Transverse colon (tissue), 4 donors: ENCODE results near the gene SLC12A2. TPM values are rescaled to one million over a fixed set of nuclear protein-coding genes. Genes with fewer than 3 reads are reported as not detected.

Experiments
- DNase-seq: peaks from one replicate; pipeline ENCODE4 v3.0.0-alpha.2; 2019
- H3K27ac ChIP-seq, 4 donors: fragments of 200-600 bp; sonication (generic); 2 replicates each; pipeline ENCODE4 v1.5.1; 2016 to 2018; ENCODE audit warnings: inconsistent platforms in 4 of 4
- H3K27me3 ChIP-seq: fragments of 200-600 bp; sonication (generic); 2 replicates; pipeline ENCODE4 v1.5.1; 2017; ENCODE audit warnings: inconsistent platforms
- H3K36me3 ChIP-seq, 4 donors: fragments of 200-600 bp; sonication (generic); 2 replicates each; pipeline ENCODE4 v1.5.1; 2017 to 2019; ENCODE audit warnings: inconsistent platforms in 4 of 4
- H3K4me1 ChIP-seq, 4 donors: fragments of 200-600 bp; sonication (generic); 2 replicates each; pipeline ENCODE4 v1.5.1; 2017 to 2020; ENCODE audit warnings: inconsistent platforms in 4 of 4
- H3K4me3 ChIP-seq, 4 donors: fragments of 200-600 bp; sonication (generic); 1 replicate in 1 of 4; 2 replicates in 3 of 4; pipeline versions ENCODE4 v1.5.1 to v1.6.1; 2017 to 2019; ENCODE audit warnings: inconsistent platforms in 4 of 4
- H3K9me3 ChIP-seq, 2 donors: fragments of 200-600 bp; sonication (generic); 2 replicates each; pipeline ENCODE4 v1.5.1; 2017 to 2019; ENCODE audit warnings: inconsistent platforms in 2 of 2
- CTCF ChIP-seq, 5 experiments: fragments of 200-600 bp in 3 of 5; fragments of 450-650 bp in 2 of 5; sonication (generic) in 3 of 5; IDR thresholded peaks; 1 replicate in 2 of 5; 2 replicates in 3 of 5; pipeline ENCODE4 v1.5.1; 2016 to 2017; ENCODE audit warnings: antibody characterized with exemption in 5 of 5, inconsistent platforms in 3 of 5, mild to moderate bottlenecking in 2 of 5, moderate library complexity in 1 of 5
- EP300 ChIP-seq: sonication (generic); formaldehyde crosslinking; IDR thresholded peaks from one replicate; pipeline ENCODE4 v1.6.1; 2017; ENCODE audit warnings: antibody characterized with exemption, low read depth
- POLR2A ChIP-seq: fragments of 450-650 bp; IDR thresholded peaks from one replicate; pipeline ENCODE4 v1.6.1; 2016; ENCODE audit warnings: antibody characterized with exemption, mild to moderate bottlenecking, moderate library complexity
- POLR2AphosphoS5 ChIP-seq, 3 donors: sonication (generic); formaldehyde crosslinking; IDR thresholded peaks; one replicate each; pipeline ENCODE4 v1.6.1; 2016; ENCODE audit warnings: antibody characterized with exemption in 3 of 3
- WGBS, 2 donors: methylation state at CpG; one replicate each; pipeline ENCODE4 v1.1.5; 2018; ENCODE audit warnings: low coverage in 1 of 2; 5-methylcytosine and 5-hydroxymethylcytosine counted together
- in situ Hi-C, 4 donors: fragments of 200-750 bp; cut with MboI; loops; one replicate each; pipeline versions ENCODE4 v1.15.0 to v1.15.1; 2017; ENCODE audit warnings: low sequenced_read_pairs in 3 of 4, low pct_ligation_motif_present in 1 of 4, low pct_unique_long_range_greater_than_20kb in 1 of 4
- intact Hi-C: fragments of 100-400 bp; cut with DNase I; formaldehyde crosslinking; loops from one replicate; pipeline ENCODE4 v1.15.1; 2023; ENCODE audit warnings: low total_unique reads
- total RNA-seq, 4 donors: library from RNA; depleted of rRNA; stranded (reverse); fragments of >200 nt; gene quantifications; one replicate each; pipeline ENCODE4 v1.1.0, GENCODE V29; 2016

Gene SLC12A2
- total RNA-seq, 4 donors from 2014 or later = 40.4 to 91.1 (median 73.5) TPM

DNA sequence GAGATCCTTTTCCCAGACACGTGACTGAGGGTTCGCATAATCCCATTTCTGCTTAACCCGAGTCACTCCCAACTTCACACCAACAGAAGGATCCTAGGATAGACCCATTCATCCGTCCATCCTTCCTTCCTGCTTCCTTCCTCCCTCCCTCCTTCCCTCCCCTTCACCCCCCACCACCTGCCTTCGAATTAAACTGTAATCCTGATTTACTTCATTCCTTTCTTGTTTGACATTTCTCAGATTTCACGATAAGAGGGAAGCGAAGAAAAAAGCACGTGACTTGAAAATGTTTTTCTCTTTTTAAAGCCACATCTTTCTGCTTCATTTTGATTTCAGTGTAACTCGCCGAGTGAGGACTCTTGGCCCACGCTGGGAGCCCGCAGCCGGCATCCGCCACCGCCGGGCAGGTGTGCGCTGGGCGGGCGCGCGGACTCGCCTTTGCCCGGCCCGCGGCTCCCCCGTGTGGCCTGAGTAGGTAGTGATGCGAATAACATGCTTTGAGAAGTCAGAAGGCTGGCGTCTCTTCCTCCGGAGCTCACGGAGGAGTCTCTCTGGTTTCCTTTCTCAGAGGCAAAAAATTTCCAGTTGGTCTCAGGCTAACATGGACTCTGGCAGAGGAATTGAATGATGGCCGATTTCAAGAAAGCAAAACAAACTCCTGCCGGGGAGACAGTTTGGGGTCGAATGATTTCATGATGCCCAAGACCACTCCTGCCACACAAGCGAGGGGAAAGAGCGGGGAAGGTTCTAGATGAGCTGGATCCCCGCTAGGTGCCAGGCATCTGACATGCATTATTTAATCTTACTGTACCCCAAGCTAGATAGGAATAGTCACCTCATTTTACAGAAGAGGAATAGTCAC lies 117.7 kb downstream of the SLC12A2 start:
- H3K36me3 ChIP-seq = no peaks in the 10 kb centered on the region
- H3K4me1 ChIP-seq = peaks cover 0 to 20% (median 7%) of the 10 kb centered on the region in 4 donors
- intact Hi-C loops (loop anchor here (5.0 to 10.0 kb wide), 2 partner anchors 459 to 636 kb away; no protein-coding TSS in a partner anchor), in situ Hi-C loops (loop anchor here (10.0 to 25.0 kb wide), 7 partner anchors 436 to 1561 kb away; no protein-coding TSS in a partner anchor)
- H3K9me3 ChIP-seq = no peaks in the 10 kb centered on the region
- TF ChIP-seq CTCF (IDR thresholded peaks at IDR 0.05) (peak; percentile 85 to 91 (median 89)), POLR2AphosphoS5 (IDR thresholded peaks at IDR 0.05) (peak in 1 of 3 donors; percentile 33), POLR2A (no peak)
- DNase-seq = peak; percentile 89
- no peaks in the 10 kb centered on the region for H3K27me3 ChIP-seq
- no peak overlapping the region for H3K27ac ChIP-seq
- WGBS, 2 donors = 15 to 33% methylated on average over 10 to 36 of the region's 36 CpGs
- H3K4me3 ChIP-seq = peak overlapping the region in 1 of 4 donors; percentile 36

GRCh38 chr5:128202320-128202719 lies 118.8 kb downstream of the SLC12A2 start:
- TF ChIP-seq POLR2AphosphoS5 (IDR thresholded peaks at IDR 0.05) (no peak), CTCF (IDR thresholded peaks at IDR 0.05) (no peak), EP300 (no peak), POLR2A (no peak)
- Histone ChIP-seq H3K27ac (no peak overlapping the region), H3K9me3 (no peaks in the 10 kb centered on the region), H3K27me3 (no peaks in the 10 kb centered on the region), H3K4me1 (peaks cover 0 to 17% (median 7%) of the 10 kb centered on the region in 4 donors), H3K4me3 (no peak overlapping the region), H3K36me3 (no peaks in the 10 kb centered on the region)
- in situ Hi-C loops (loop anchor here (10.0 to 25.0 kb wide), 7 partner anchors 438 to 1560 kb away; no protein-coding TSS in a partner anchor), intact Hi-C loops (loop anchor here (5.0 to 10.0 kb wide), 2 partner anchors 460 to 638 kb away; no protein-coding TSS in a partner anchor)
- 36 to 57% methylated on average over 2 to 4 of the region's 4 CpGs for WGBS, 2 donors
- no peak for DNase-seq

GRCh38 chr5:128208436-128208835 lies 124.9 kb downstream of the SLC12A2 start:
- Histone ChIP-seq H3K27me3 (no peaks in the 10 kb centered on the region), H3K4me1 (no peaks in the 10 kb centered on the region), H3K9me3 (no peaks in the 10 kb centered on the region), H3K27ac (no peak overlapping the region), H3K36me3 (no peaks in the 10 kb centered on the region), H3K4me3 (no peak overlapping the region)
- in situ Hi-C loops (loop anchor here (10.0 to 25.0 kb wide), 7 partner anchors 444 to 1554 kb away; no protein-coding TSS in a partner anchor), intact Hi-C loops (loop anchor here (2.0 to 10.0 kb wide), 2 partner anchors 16 to 644 kb away; no protein-coding TSS in a partner anchor)
- DNase-seq = no peak
- no peak for TF ChIP-seq CTCF (IDR thresholded peaks at IDR 0.05)

- intact Hi-C loops = loop anchor here (10.0 kb wide), 1 partner anchor 283 kb away; no protein-coding TSS in a partner anchor
- Histone ChIP-seq H3K9me3 (no peaks in the 10 kb centered on the region), H3K36me3 (no peaks in the 10 kb centered on the region), H3K27me3 (no peaks in the 10 kb centered on the region), H3K4me1 (no peaks in the 10 kb centered on the region), H3K4me3 (no peak overlapping the region), H3K27ac (no peak overlapping the region)
- 36 to 58% methylated on average over 5 of the region's 5 CpGs for WGBS, 2 donors
- no peak for DNase-seq
- TF ChIP-seq POLR2AphosphoS5 (IDR thresholded peaks at IDR 0.05) (no peak), EP300 (no peak), POLR2A (no peak), CTCF (IDR thresholded peaks at IDR 0.05) (no peak)
- in situ Hi-C loops = loop anchor here in 3 of 4 donors (5.0 to 25.0 kb wide), 5 partner anchors 283 to 1550 kb away; no protein-coding TSS in a partner anchor
Observed at GRCh38 chr5:128212191-128212806, 128.7 kb downstream of the SLC12A2 start.
